ENCODE results near the gene HBA1.
"Not testable (repeated sequence)": the region's sequence is repeated elsewhere in the genome, so short reads cannot be mapped to it uniquely, and the experiment has no call there.

Gene HBA1

GRCh38 chr16:164827-165538 is 11.5 kb upstream of the HBA1 start:
- 0 out of 2 replicates have a peak, but pooled peaks cover 4% of the 10 kb centered on the region for H3K4me1 ChIP-seq (ENCODE audit: insufficient read depth, low read length)
- no peaks in the 10 kb centered on the region for H3K36me3 ChIP-seq (ENCODE audit: insufficient read depth, low read length)
- H3K9me3 ChIP-seq (ENCODE audit: control insufficient read depth, insufficient read depth, low read length) = no peaks in the 10 kb centered on the region
- peak overlapping the region; percentile 38; the same call in 1 of the 2 replicates for H3K9ac ChIP-seq (ENCODE audit: low read depth, low read length)

- H3K36me3 ChIP-seq (ENCODE audit: insufficient read depth, low read length) = no peaks in the 10 kb centered on the region
- no peaks in the 10 kb centered on the region for H3K9me3 ChIP-seq (ENCODE audit: control insufficient read depth, insufficient read depth, low read length)
- 0 out of 2 replicates have a peak, but pooled peaks cover 4% of the 10 kb centered on the region for H3K4me1 ChIP-seq (ENCODE audit: insufficient read depth, low read length)
- peak within 1 kb of the TSS; percentile 38; the same call in 1 of the 2 replicates for H3K9ac ChIP-seq (ENCODE audit: low read depth, low read length)
Measured at GRCh38 chr16:165539-166374, 10.7 kb upstream of the HBA1 start, which contains the start of gene HBM. Gene HBM, plus strand, starts transcription at chr16:165978. Its CDS starts 20 bp downstream, at chr16:165998.

- 0 out of 2 replicates have a peak, but pooled peaks cover 4% of the 10 kb centered on the region for H3K4me1 ChIP-seq (ENCODE audit: insufficient read depth, low read length)
- H3K9ac ChIP-seq (ENCODE audit: low read depth, low read length) = peak overlapping the region; percentile 11; the same call in 1 of the 2 replicates
- H3K36me3 ChIP-seq (ENCODE audit: insufficient read depth, low read length) = no peaks in the 10 kb centered on the region
- no peaks in the 10 kb centered on the region for H3K9me3 ChIP-seq (ENCODE audit: control insufficient read depth, insufficient read depth, low read length)
Measured at GRCh38 chr16:166375-167121, 9.9 kb upstream of the HBA1 start.

- 0 out of 2 replicates have a peak, but pooled peaks cover 4% of the 10 kb centered on the region for H3K4me1 ChIP-seq (ENCODE audit: insufficient read depth, low read length)
- H3K36me3 ChIP-seq (ENCODE audit: insufficient read depth, low read length) = no peaks in the 10 kb centered on the region
- H3K9me3 ChIP-seq (ENCODE audit: control insufficient read depth, insufficient read depth, low read length) = no peaks in the 10 kb centered on the region
- no peak overlapping the region for H3K9ac ChIP-seq (ENCODE audit: low read depth, low read length)
Measured at GRCh38 chr16:167122-167690, 9.3 kb upstream of the HBA1 start.

- no peaks in the 10 kb centered on the region for H3K9me3 ChIP-seq (ENCODE audit: control insufficient read depth, insufficient read depth, low read length)
- H3K9ac ChIP-seq (ENCODE audit: low read depth, low read length) = no peak overlapping the region
- 0 out of 2 replicates have a peak, but pooled peaks cover 4% of the 10 kb centered on the region for H3K4me1 ChIP-seq (ENCODE audit: insufficient read depth, low read length)
- no peaks in the 10 kb centered on the region for H3K36me3 ChIP-seq (ENCODE audit: insufficient read depth, low read length)
Measured at GRCh38 chr16:168424-168823, 8.1 kb upstream of the HBA1 start.

- 0 out of 2 replicates have a peak, but pooled peaks cover 4% of the 10 kb centered on the region for H3K4me1 ChIP-seq (ENCODE audit: insufficient read depth, low read length)
- H3K9me3 ChIP-seq (ENCODE audit: control insufficient read depth, insufficient read depth, low read length) = no peaks in the 10 kb centered on the region
- H3K9ac ChIP-seq (ENCODE audit: low read depth, low read length) = no peak overlapping the region
- H3K36me3 ChIP-seq (ENCODE audit: insufficient read depth, low read length) = no peaks in the 10 kb centered on the region
Measured at GRCh38 chr16:169014-169413, 7.5 kb upstream of the HBA1 start.

GRCh38 chr16:170088-170507 is 6.4 kb upstream of the HBA1 start:
- H3K36me3 ChIP-seq (ENCODE audit: insufficient read depth, low read length); H3K4me1 ChIP-seq (ENCODE audit: insufficient read depth, low read length); H3K9me3 ChIP-seq (ENCODE audit: control insufficient read depth, insufficient read depth, low read length); H3K9ac ChIP-seq (ENCODE audit: low read depth, low read length): not testable (repeated sequence)

GRCh38 chr16:170788-171187 is 5.7 kb upstream of the HBA1 start:
- Histone ChIP-seq H3K4me1 (ENCODE audit: insufficient read depth, low read length) (0 out of 2 replicates have a peak, but pooled peaks cover 4% of the 10 kb centered on the region), H3K9me3 (ENCODE audit: control insufficient read depth, insufficient read depth, low read length) (no peaks in the 10 kb centered on the region), H3K36me3 (ENCODE audit: insufficient read depth, low read length) (no peaks in the 10 kb centered on the region), H3K9ac (ENCODE audit: low read depth, low read length) (no peak overlapping the region)

GRCh38 chr16:172374-172941 is 4.0 kb upstream of the HBA1 start, which contains the start of gene HBA2:
Gene HBA2, plus strand, starts transcription at chr16:172876. Its CDS starts 37 bp downstream, at chr16:172913.
- not testable (repeated sequence) for H3K4me1 ChIP-seq (ENCODE audit: insufficient read depth, low read length); H3K36me3 ChIP-seq (ENCODE audit: insufficient read depth, low read length); H3K9me3 ChIP-seq (ENCODE audit: control insufficient read depth, insufficient read depth, low read length); H3K9ac ChIP-seq (ENCODE audit: low read depth, low read length)

- H3K9ac ChIP-seq (ENCODE audit: low read depth, low read length); H3K4me1 ChIP-seq (ENCODE audit: insufficient read depth, low read length); H3K36me3 ChIP-seq (ENCODE audit: insufficient read depth, low read length); H3K9me3 ChIP-seq (ENCODE audit: control insufficient read depth, insufficient read depth, low read length): not testable (repeated sequence)
Measured at GRCh38 chr16:173211-173854, 3.1 kb upstream of the HBA1 start.

- H3K9ac ChIP-seq (ENCODE audit: low read depth, low read length); H3K36me3 ChIP-seq (ENCODE audit: insufficient read depth, low read length); H3K9me3 ChIP-seq (ENCODE audit: control insufficient read depth, insufficient read depth, low read length); H3K4me1 ChIP-seq (ENCODE audit: insufficient read depth, low read length): not testable (repeated sequence)
Measured at GRCh38 chr16:173928-174769, 2.3 kb upstream of the HBA1 start.

- H3K4me1 ChIP-seq (ENCODE audit: insufficient read depth, low read length) = no peaks in the 10 kb centered on the region
- H3K9me3 ChIP-seq (ENCODE audit: control insufficient read depth, insufficient read depth, low read length) = no peaks in the 10 kb centered on the region
- H3K9ac ChIP-seq (ENCODE audit: low read depth, low read length) = no peak overlapping the region
Measured at GRCh38 chr16:175011-175949, 1.2 kb upstream of the HBA1 start.

More at GRCh38 chr16:175011-175949, 1.2 kb upstream of the HBA1 start:
- H3K36me3 ChIP-seq (ENCODE audit: insufficient read depth, low read length) = no peaks in the 10 kb centered on the region

Measured in ES-I3 (cell line).